ENCODE measurements around the gene ASAP2.

DNA sequence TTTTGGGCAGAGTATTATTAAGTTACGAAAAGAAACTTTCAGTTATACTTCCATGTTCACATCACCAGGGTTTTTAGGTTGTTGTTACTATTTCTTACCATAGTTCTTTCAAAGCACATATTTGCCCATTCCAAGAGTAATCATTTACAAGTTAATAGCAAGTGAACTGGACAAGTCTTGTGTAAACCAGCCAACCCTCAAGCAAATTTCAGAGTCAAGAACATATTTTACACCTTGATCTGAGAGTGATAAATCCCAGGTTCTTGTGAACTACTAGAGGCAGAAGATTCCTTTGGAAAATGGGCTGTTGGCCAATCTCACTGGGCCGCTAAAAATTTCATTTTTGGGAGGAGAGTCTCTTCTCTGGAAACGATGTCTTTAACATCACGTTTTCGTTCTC lies 2.7 kb upstream of the ASAP2 start:
- TF ChIP-seq POLR2A (IDR thresholded peaks at IDR 0.05): no peak
- no peak for TF ChIP-seq CTCF (IDR thresholded peaks at IDR 0.05)

Measured in tibial nerve (tissue), 3 donors.